Loucy (cell line): Measurements from ENCODE around the gene TTC8.

Source experiments
- H2AFZ ChIP-seq: fragments of 200-600 bp; sonication (generic); 2 replicates; pipeline ENCODE4 v1.6.0; 2016; ENCODE audit warnings: antibody characterized with exemption, mild to moderate bottlenecking, low read length, moderate library complexity
- H3F3A ChIP-seq: fragments of 200-600 bp; 2 replicates; pipeline ENCODE4 v1.6.0; 2016; ENCODE audit warnings: antibody characterized with exemption, low read depth, mild to moderate bottlenecking
- H3K27me3 ChIP-seq: fragments of 200-600 bp; sonication (generic); 2 replicates; pipeline ENCODE4 v1.6.1; 2014; ENCODE audit warnings: low read length, mild to moderate bottlenecking; ENCODE audit not compliant: insufficient read depth, poor library complexity, severe bottlenecking
- H3K36me3 ChIP-seq: fragments of 200-600 bp; sonication (generic); 2 replicates; pipeline ENCODE4 v1.6.1; 2016; ENCODE audit warnings: low read length; ENCODE audit not compliant: insufficient read depth
- H3K4me1 ChIP-seq: fragments of 200-600 bp; sonication (generic); 2 replicates; pipeline ENCODE4 v1.5.1; 2014; ENCODE audit warnings: low read length, mild to moderate bottlenecking; ENCODE audit not compliant: insufficient read depth, poor library complexity, severe bottlenecking
- H3K4me2 ChIP-seq: fragments of 200-600 bp; sonication (generic); 2 replicates; pipeline ENCODE4 v1.6.0; 2014; ENCODE audit warnings: antibody characterized with exemption, low read length, low read depth, mild to moderate bottlenecking; ENCODE audit not compliant: poor library complexity, severe bottlenecking
- H3K4me3 ChIP-seq: fragments of 200-600 bp; sonication (generic); 2 replicates; pipeline ENCODE4 v1.5.1; 2014; ENCODE audit warnings: low read length, mild to moderate bottlenecking, mixed read lengths; ENCODE audit not compliant: poor library complexity, severe bottlenecking
- H3K79me2 ChIP-seq: fragments of 200-600 bp; sonication (generic); 2 replicates; pipeline ENCODE4 v1.6.1; 2014; ENCODE audit warnings: low read length; ENCODE audit not compliant: insufficient read depth
- H3K9ac ChIP-seq: fragments of 200-600 bp; sonication (generic); 2 replicates; pipeline ENCODE4 v1.6.0; 2014; ENCODE audit warnings: mild to moderate bottlenecking, low read depth, low read length, moderate library complexity; ENCODE audit not compliant: poor library complexity, severe bottlenecking
- H3K9me2 ChIP-seq: fragments of 200-600 bp; sonication (generic); replicated peaks from 2 replicates; pipeline ENCODE4 v1.6.1; 2016; ENCODE audit warnings: low read depth, low read length, mixed read lengths
- H3K9me3 ChIP-seq: fragments of 200-600 bp; sonication (generic); 2 replicates; pipeline ENCODE4 v1.6.1; 2014; ENCODE audit warnings: mild to moderate bottlenecking, antibody characterized with exemption, low read length, low read depth; ENCODE audit not compliant: insufficient read depth
- H4K20me1 ChIP-seq: fragments of 200-600 bp; sonication (generic); 2 replicates; pipeline ENCODE4 v1.6.0; 2014; ENCODE audit warnings: antibody characterized with exemption, low read length, mild to moderate bottlenecking; ENCODE audit not compliant: insufficient read depth, poor library complexity, severe bottlenecking
- EZH2phosphoT487 ChIP-seq: fragments of 200-600 bp; IDR thresholded peaks from 2 replicates; pipeline ENCODE4 v1.6.1; 2018; ENCODE audit warnings: antibody characterized with exemption, mild to moderate bottlenecking, moderate library complexity, borderline replicate concordance
- TF ChIP-seq, protein P1 (sequence below): fragments of 200-600 bp; sonication (generic); conservative IDR thresholded peaks from 2 replicates; pipeline ENCODE4 v1.5.1; 2014; ENCODE audit warnings: mild to moderate bottlenecking, antibody characterized with exemption, low read length

Gene TTC8

DNA sequence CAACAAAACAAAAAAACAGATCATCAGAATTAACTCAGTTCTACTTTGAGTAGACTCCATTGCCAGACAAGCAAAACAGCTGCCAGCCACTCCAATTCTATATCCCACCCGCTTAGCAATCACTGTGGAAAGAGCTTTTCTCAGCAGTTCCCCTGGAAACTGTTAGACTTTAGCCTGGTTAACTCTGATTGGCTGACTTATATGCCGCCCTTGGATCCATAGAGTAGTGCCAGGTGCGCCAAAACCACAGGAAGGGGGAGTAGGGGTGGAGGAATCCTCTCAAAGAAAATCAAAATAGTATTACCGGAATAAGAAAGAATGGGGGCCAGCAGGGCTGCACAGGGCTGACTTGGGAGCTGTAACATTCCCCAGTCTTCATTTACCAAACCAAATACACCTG, 26.3 kb upstream of the TTC8 start:
- Histone ChIP-seq H3K4me3 (no peak overlapping the region), H3K9me2 (no peaks in the 10 kb centered on the region), H3K79me2 (no peaks in the 10 kb centered on the region), H2AFZ (no peak overlapping the region), H3K4me1 (peaks cover 3% of the 10 kb centered on the region), H3K9me3 (no peaks in the 10 kb centered on the region), H3F3A (no peaks in the 10 kb centered on the region), H3K27me3 (peaks cover 10% of the 10 kb centered on the region), H4K20me1 (no peaks in the 10 kb centered on the region), H3K9ac (no peak overlapping the region), H3K4me2 (no peak overlapping the region), H3K36me3 (no peaks in the 10 kb centered on the region)
- TF ChIP-seq, protein P1, sequence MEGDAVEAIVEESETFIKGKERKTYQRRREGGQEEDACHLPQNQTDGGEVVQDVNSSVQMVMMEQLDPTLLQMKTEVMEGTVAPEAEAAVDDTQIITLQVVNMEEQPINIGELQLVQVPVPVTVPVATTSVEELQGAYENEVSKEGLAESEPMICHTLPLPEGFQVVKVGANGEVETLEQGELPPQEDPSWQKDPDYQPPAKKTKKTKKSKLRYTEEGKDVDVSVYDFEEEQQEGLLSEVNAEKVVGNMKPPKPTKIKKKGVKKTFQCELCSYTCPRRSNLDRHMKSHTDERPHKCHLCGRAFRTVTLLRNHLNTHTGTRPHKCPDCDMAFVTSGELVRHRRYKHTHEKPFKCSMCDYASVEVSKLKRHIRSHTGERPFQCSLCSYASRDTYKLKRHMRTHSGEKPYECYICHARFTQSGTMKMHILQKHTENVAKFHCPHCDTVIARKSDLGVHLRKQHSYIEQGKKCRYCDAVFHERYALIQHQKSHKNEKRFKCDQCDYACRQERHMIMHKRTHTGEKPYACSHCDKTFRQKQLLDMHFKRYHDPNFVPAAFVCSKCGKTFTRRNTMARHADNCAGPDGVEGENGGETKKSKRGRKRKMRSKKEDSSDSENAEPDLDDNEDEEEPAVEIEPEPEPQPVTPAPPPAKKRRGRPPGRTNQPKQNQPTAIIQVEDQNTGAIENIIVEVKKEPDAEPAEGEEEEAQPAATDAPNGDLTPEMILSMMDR: no peak

DNA sequence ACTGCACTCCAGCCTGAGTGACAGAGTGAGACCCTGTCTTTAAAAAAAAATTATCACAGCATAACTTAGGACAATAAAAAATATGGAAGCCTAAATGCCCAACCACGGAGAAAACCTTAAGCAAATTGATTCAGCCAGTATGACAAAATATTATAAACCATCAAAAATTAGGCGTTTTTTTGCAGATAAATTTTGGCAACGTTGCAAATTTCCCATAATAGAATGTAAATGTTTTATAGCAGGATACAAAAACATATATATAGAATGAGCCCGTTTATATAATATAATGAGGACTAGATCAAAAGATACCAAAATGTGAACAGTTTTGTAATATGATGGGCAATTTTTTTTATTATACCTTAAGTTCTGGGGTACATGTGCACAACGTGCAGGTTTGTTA, 24.9 kb upstream of the TTC8 start:
- Histone ChIP-seq H4K20me1 (no peaks in the 10 kb centered on the region), H3K4me1 (no peaks in the 10 kb centered on the region)

DNA sequence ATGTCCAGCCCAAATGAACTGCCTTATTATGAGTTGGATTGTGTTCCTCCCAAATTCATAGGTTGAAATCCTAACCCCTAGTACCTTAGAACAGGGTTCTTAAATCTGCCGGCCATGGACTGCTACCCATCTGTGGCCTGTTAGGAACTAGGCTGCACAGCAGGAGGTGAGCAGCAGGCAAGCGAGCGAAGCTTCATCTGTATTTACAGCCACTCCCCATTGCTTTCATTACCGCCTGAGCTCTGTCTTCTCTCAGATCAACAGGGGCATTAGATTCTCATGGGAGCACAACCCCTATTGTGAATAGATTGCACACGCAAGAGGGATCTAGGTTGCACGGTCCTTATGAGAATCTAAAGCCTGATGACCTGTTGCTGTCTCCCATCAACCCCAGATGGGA, 21.9 kb upstream of the TTC8 start:
- Histone ChIP-seq H2AFZ (no peak overlapping the region), H3K4me2 (no peak overlapping the region), H3K36me3 (no peaks in the 10 kb centered on the region), H3K4me1 (no peaks in the 10 kb centered on the region), H3K9ac (no peak overlapping the region), H3K9me3 (no peaks in the 10 kb centered on the region), H3K27me3 (no peaks in the 10 kb centered on the region), H3K79me2 (no peaks in the 10 kb centered on the region), H3K4me3 (no peak overlapping the region), H3F3A (no peaks in the 10 kb centered on the region), H3K9me2 (no peaks in the 10 kb centered on the region), H4K20me1 (no peaks in the 10 kb centered on the region)
- TF ChIP-seq EZH2phosphoT487: no peak
- TF ChIP-seq, protein P1: no peak

More for the DNA sequence above, 24.9 kb upstream of the TTC8 start:
- Histone ChIP-seq H3K79me2 (no peaks in the 10 kb centered on the region), H3K4me2 (no peak overlapping the region), H3K27me3 (no peaks in the 10 kb centered on the region), H3K9me3 (no peaks in the 10 kb centered on the region), H3K9me2 (no peaks in the 10 kb centered on the region), H3K4me3 (no peak overlapping the region), H3F3A (no peaks in the 10 kb centered on the region), H2AFZ (no peak overlapping the region), H3K36me3 (no peaks in the 10 kb centered on the region), H3K9ac (no peak overlapping the region)
- TF ChIP-seq, protein P1: no peak
- TF ChIP-seq EZH2phosphoT487: no peak
